K562 (cell line): ENCODE data around the gene CHST13. TPM values are rescaled to one million over a fixed set of nuclear protein-coding genes. Genes with fewer than 3 reads are reported as not detected.

Source experiments
- ATAC-seq: fragments of 200-7000 bp; cut with Tn5 transposase; 3 replicates; pipeline ENCODE4 v1.9.1; 2020; ENCODE audit warnings: moderate library complexity
- BruUV-seq: library from RNA; stranded (reverse); fragments of 400-500 nt; replicated peaks from 2 replicates; lab custom pipeline; 2021; lab: Mats Ljungman, UMichigan
- CTCF ChIA-PET: fragments of 300-600 bp; formaldehyde crosslinking; extraction: SDS; loops from one replicate; lab custom pipeline; 2021; ENCODE audit warnings: low intra/inter-chr PET ratio; lab: Yijun Ruan, JAX
- POLR2A ChIA-PET: fragments of 300-600, 350-650 bp; sonication (Branson Sonifier 250); formaldehyde crosslinking; extraction: SDS; loops from one replicate; lab custom pipeline; 2021; ENCODE audit warnings: antibody characterized with exemption, inconsistent platforms; lab: Yijun Ruan, JAX
- DNase-seq, 4 experiments: peaks; one replicate each; pipeline versions ENCODE4 v3.0.0 to v3.0.0-alpha.2; 2011 to 2018; ENCODE audit warnings: low spot score in 3 of 4, mixed read lengths in 3 of 4; ENCODE audit errors: extremely low read depth in 1 of 4
- FAIRE-seq: peaks from 2 replicates; lab custom pipeline; 2011; peaks lifted over from hg19 to GRCh38; lab: Jason Lieb, UNC
- H2AFZ ChIP-seq: 2 replicates; pipeline ENCODE4 v1.6.0; 2011; ENCODE audit warnings: low read depth, low read length, control low read depth, inconsistent platforms
- H3K27ac ChIP-seq: fragments of 200-600 bp; 3 replicates; pipeline ENCODE4 v1.8.0; 2011; ENCODE audit warnings: low read depth, mild to moderate bottlenecking, control low read depth, inconsistent platforms, low read length, moderate library complexity, mixed read lengths; ENCODE audit errors: extremely low read depth
- H3K27me3 ChIP-seq, 2 experiments: fragments of 300-600 bp in 1 of 2; 2 replicates in 1 of 2; 3 replicates in 1 of 2; pipeline versions ENCODE4 v1.6.0 to v1.8.0; 2011; ENCODE audit warnings: inconsistent platforms in 2 of 2, low read length in 2 of 2, mild to moderate bottlenecking in 1 of 2, mixed read lengths in 1 of 2, moderate library complexity in 1 of 2; ENCODE audit not compliant: control insufficient read depth in 2 of 2, insufficient read depth in 2 of 2
- H3K36me3 ChIP-seq: fragments of 300-600 bp; 3 replicates; pipeline ENCODE4 v1.8.0; 2011; ENCODE audit warnings: mild to moderate bottlenecking, low read length, inconsistent platforms; ENCODE audit not compliant: control insufficient read depth, insufficient read depth
- H3K4me1 ChIP-seq, 2 experiments: fragments of 200-600 bp in 1 of 2; replicated peaks in 1 of 2; 2 replicates in 1 of 2; 3 replicates in 1 of 2; pipeline versions ENCODE4 v1.5.1 to v1.8.0; 2011; ENCODE audit warnings: inconsistent platforms in 2 of 2, low read length in 2 of 2, mild to moderate bottlenecking in 1 of 2, mixed read lengths in 1 of 2, moderate library complexity in 1 of 2; ENCODE audit not compliant: control insufficient read depth in 2 of 2, insufficient read depth in 2 of 2
- H3K4me2 ChIP-seq: 2 replicates; pipeline ENCODE4 v1.6.1; 2011; ENCODE audit warnings: low read length, control low read depth, inconsistent platforms, mixed read lengths; ENCODE audit not compliant: insufficient read depth
- H3K4me3 ChIP-seq: fragments of 200-600 bp; sonication (generic), shearing (Covaris generic); 2 replicates; pipeline ENCODE4 v1.5.1; 2016; ENCODE audit warnings: control low read depth, inconsistent platforms
- H3K79me2 ChIP-seq: fragments of 200-600 bp; 3 replicates; pipeline ENCODE4 v1.8.0; 2011; ENCODE audit warnings: low read length, inconsistent platforms; ENCODE audit not compliant: control insufficient read depth, insufficient read depth
- H3K9ac ChIP-seq, 2 experiments: 2 replicates each; pipeline versions ENCODE4 v1.6.0 to v1.6.1; 2011; ENCODE audit warnings: low read depth in 2 of 2, low read length in 2 of 2, control low read depth in 1 of 2, inconsistent platforms in 1 of 2, mild to moderate bottlenecking in 1 of 2, mixed read lengths in 1 of 2; ENCODE audit not compliant: insufficient read depth in 1 of 2
- H3K9me1 ChIP-seq: one replicate; pipeline ENCODE4 v1.6.0; 2011; ENCODE audit warnings: inconsistent platforms, mild to moderate bottlenecking, low read length, moderate library complexity; ENCODE audit not compliant: control insufficient read depth, insufficient read depth
- H3K9me3 ChIP-seq: replicated peaks from 2 replicates; pipeline ENCODE4 v1.5.1; 2011; ENCODE audit warnings: low read depth, low read length, inconsistent platforms; ENCODE audit not compliant: control insufficient read depth, insufficient read depth
- H4K20me1 ChIP-seq: replicated peaks from 2 replicates; pipeline ENCODE4 v1.6.1; 2011; ENCODE audit warnings: low read length, inconsistent platforms, mixed read lengths; ENCODE audit not compliant: control insufficient read depth, insufficient read depth
- ARID1B ChIP-seq: fragments of 450-650 bp; IDR thresholded peaks from 2 replicates; pipeline ENCODE4 v1.6.1; 2016; ENCODE audit warnings: antibody characterized with exemption, mild to moderate bottlenecking, inconsistent platforms
- CBX2 ChIP-seq: fragments of 200-600 bp; sonication (generic); IDR thresholded peaks from one replicate; pipeline ENCODE4 v1.6.1; 2012; ENCODE audit warnings: mild to moderate bottlenecking, low read length, inconsistent platforms; ENCODE audit not compliant: insufficient read depth, poor library complexity, severe bottlenecking
- CTCF ChIP-seq, 3 experiments: IDR thresholded peaks in 2 of 3; conservative IDR thresholded peaks in 1 of 3; 2 replicates each; pipeline ENCODE4 v1.5.1; 2011 to 2012; ENCODE audit warnings: low read length in 3 of 3, mild to moderate bottlenecking in 3 of 3, control low read depth in 2 of 3, improper control_type of control experiment in 1 of 3, inconsistent platforms in 1 of 3, low read depth in 1 of 3, mixed read lengths in 1 of 3, moderate library complexity in 1 of 3; ENCODE audit not compliant: insufficient read depth in 2 of 3
- FOXA1 ChIP-seq: fragments of 450-650 bp; IDR thresholded peaks from 2 replicates; pipeline ENCODE4 v1.6.1; 2016; ENCODE audit warnings: mild to moderate bottlenecking, borderline replicate concordance
- TSHZ1 ChIP-seq: fragments of 250-450 bp; sonication (Bioruptor Pico); IDR thresholded peaks from 2 replicates; pipeline ENCODE4 v1.4.0; 2020; ENCODE audit warnings: mild to moderate bottlenecking, moderate library complexity
- WGBS: fragments of 100-300 bp; shearing (Covaris generic); methylation state at CpG from one replicate; pipeline ENCODE4 v1.1.6; 2016; ENCODE audit warnings: low coverage, mixed read lengths; ENCODE audit not compliant: insufficient coverage; ENCODE audit errors: missing lambda C conversion rate; 5-methylcytosine and 5-hydroxymethylcytosine counted together
- in situ Hi-C: fragments of 300-500 bp; cut with MboI; formaldehyde crosslinking; loops from 4 replicates; pipeline ENCODE4 v1.15.0; 2018; ENCODE audit warnings: inconsistent platforms, mixed read lengths
- intact Hi-C: fragments of 100-400 bp; cut with micrococcal nuclease; formaldehyde crosslinking; loops from 2 replicates; pipeline ENCODE4 v1.14.2; 2022
- polyA plus RNA-seq, 8 experiments: library from polyadenylated mRNA; depleted of rRNA in 4 of 8; stranded (reverse) in 5 of 8; unstranded in 3 of 8; fragments of >200 nt; fragmentation: Nextera tagmentation in 2 of 8; fragmentation: Illumina TruSeq in 1 of 8; extraction: Ambion mirVana in 2 of 8; extraction: Trizol in 1 of 8; gene quantifications; 2 replicates each; pipeline versions ENCODE4 v1.2.1 to v1.2.3, GENCODE V29; 2011 to 2014; ENCODE audit warnings: inconsistent platforms in 1 of 8, missing spikeins in 1 of 8
- total RNA-seq, 7 experiments: library from RNA; depleted of rRNA in 6 of 7; stranded (reverse); fragments of >200 nt in 6 of 7; fragmentation: Illumina TruSeq in 2 of 7; extraction: Trizol in 2 of 7; gene quantifications; 2 replicates each; pipeline versions ENCODE4 v1.2.1 to v1.2.3, GENCODE V29; 2011 to 2021; ENCODE audit warnings: low replicate concordance in 1 of 7

The CHST13 gene
- total and polyA plus RNA-seq, 9 of the 15 experiments (the other 6 are each of a cell fraction or from before 2014, with no cell fraction given): not detected

GRCh38 chr3:126498461-126498860 lies 25.5 kb upstream of the CHST13 start (continued):
- TF ChIP-seq CBX2 (no peak), TSHZ1 (CRISPR knock-in tag) (no peak), FOXA1 (no peak)
- TF ChIP-seq, all 486 proteins: peak for 0

GRCh38 chr3:126498929-126499328 lies 25.0 kb upstream of the CHST13 start:
- in situ Hi-C loops: no loop called here
- DNase-seq (no peak), FAIRE-seq (no peak), ATAC-seq (peak; percentile 63; the same call in 2 of the 3 replicates)
- no peaks in the 10 kb centered on the region for H3K4me1 ChIP-seq
- H3K27ac ChIP-seq: no peak overlapping the region
- ChIA-PET CTCF (no interaction called here), POLR2A (no interaction called here)
- H3K79me2 ChIP-seq: no peaks in the 10 kb centered on the region
- H4K20me1 ChIP-seq: no peaks in the 10 kb centered on the region; the same call in 1 of the 2 replicates
- H3K4me2 ChIP-seq: no peak overlapping the region
- no peak overlapping the region for H3K4me3 ChIP-seq
- BruUV-seq: no TSS peak
- no peaks in the 10 kb centered on the region for H3K9me1 ChIP-seq
- no peak overlapping the region for H2AFZ ChIP-seq
- TF ChIP-seq ARID1B (no peak), CTCF (IDR thresholded peaks at IDR 0.05 in 2 of 3, conservative IDR thresholded peaks at IDR 0.05 in 1 of 3; ENCODE audit: insufficient read depth in 2 of 3, low read depth in 1 of 3, low read length in 3 of 3) (peak; percentile 18 to 39 (median 21); a peak in 3 of 6 replicates)
- no peak overlapping the region for H3K9ac ChIP-seq
- intact Hi-C loops: no loop called here
- no peaks in the 10 kb centered on the region for H3K36me3 ChIP-seq
- H3K27me3 ChIP-seq: peaks cover 0 to 19% of the 10 kb centered on the region in 2 experiments; a peak in 2 of 5 replicates
- H3K9me3 ChIP-seq: no peaks in the 10 kb centered on the region
- WGBS: 7% methylated on average over 8 of the region's 10 CpGs
